Measurements from ENCODE around the gene SLC7A8. TPM values are rescaled to one million over a fixed set of nuclear protein-coding genes. Genes with fewer than 3 reads are reported as not detected.

Gene SLC7A8
- total RNA-seq, 1 donor from 2014 or later, result 98.5 TPM

DNA sequence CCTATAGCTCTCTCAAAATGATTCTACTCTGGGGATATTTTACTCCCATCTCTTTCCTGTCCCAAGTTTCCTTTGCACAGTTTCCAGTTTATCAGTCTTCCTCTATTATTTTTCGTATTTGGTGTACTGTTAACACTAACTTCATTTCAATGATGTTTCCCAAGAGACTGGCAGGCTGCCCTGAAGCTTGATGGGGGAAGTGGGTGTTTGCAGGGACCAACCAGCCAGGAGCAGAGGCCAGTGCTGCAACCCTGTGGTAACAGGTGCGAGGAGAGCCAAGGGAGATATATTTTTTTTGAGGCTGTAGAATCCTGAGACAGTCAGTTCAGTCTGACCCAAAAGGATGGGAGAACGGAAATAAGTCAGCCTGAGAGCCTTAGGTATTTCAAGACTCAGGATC lies 52.6 kb downstream of the SLC7A8 start:
- no peak for DNase-seq (ENCODE audit: low spot score)

DNA sequence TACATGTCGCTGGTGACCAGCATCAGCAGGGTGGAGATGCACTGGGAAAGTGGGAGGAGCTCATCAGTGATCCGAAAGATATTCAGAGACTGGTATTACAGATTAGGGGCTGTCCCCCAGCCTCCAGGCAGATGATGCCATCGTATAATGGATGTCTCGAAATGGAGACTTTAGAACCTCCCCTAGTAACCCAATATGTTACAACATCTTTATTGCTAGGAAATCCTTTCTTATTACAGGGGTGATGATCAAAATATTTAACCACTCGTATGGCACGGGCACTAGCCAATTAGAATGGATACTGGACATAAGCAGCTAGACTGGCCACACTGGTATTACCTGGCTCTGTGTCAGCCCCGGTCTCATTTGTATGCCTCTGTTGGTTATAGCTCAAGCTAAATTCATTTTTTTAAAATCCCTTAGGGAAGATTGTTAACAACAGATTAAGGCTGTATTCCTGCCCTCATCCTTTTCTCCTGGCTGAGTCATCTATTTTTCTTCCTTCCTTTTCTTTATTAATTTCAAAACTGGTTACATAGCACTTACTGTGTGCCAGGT lies 53.6 kb downstream of the SLC7A8 start:
- DNase-seq (ENCODE audit: low spot score), result no peak

DNA sequence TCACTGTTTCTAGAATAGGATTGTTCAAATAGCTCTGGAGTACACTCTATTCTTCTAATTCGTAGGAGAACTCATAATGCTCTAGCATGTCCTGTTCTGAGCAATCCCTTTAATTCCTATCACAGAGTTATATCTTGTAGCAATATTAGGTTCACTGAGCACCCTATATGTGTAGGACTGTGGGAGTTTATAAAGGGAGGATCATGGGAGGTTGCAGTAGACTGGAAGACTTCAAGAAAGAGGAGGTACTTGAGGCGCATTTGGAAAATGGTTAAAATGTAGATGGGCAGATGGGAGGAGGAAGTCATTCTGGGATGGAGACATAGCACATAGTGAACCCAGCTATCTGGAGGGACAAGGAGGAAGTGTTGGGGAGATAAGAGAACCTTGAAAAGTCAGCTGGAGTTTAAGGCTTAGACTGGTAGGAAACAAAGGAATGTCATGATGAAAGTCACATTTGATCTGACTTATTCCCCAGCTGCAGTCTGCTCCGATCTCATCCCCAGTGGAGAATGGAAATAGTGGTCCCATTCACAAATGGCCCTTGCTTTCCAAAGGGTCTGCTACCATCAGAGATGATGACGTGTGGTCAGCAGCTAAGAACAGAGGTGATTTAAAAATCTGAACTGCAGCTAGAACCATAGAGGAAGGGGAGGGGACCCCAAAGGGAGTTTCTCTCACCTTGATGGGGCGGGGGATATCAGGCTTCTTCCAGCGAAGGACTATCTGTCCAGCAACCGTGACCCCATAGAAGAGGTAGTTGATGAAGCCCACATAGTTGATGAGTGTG lies 54.3 kb downstream of the SLC7A8 start:
- no peak for DNase-seq (ENCODE audit: low spot score)

DNA sequence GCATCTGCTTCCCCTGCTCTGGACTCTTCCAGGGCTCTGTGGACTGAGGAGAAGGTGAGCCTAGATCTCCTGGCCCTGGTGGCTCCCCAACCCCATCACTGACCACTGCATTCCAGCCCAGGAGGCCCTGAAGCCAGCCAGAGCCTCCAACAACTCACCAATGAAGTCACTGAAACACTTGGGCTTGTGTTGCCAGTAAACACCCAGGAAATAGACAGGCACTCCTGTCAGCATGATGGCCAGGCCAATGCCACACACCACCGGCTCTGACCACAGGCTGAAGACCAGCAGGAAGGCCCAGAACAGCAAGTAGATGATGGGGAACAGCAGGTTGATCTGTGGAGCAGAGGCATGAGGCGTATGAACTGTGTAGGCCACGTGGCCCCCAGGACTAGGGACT lies 55.6 kb downstream of the SLC7A8 start:
- DNase-seq (ENCODE audit: low spot score), result no peak

DNA sequence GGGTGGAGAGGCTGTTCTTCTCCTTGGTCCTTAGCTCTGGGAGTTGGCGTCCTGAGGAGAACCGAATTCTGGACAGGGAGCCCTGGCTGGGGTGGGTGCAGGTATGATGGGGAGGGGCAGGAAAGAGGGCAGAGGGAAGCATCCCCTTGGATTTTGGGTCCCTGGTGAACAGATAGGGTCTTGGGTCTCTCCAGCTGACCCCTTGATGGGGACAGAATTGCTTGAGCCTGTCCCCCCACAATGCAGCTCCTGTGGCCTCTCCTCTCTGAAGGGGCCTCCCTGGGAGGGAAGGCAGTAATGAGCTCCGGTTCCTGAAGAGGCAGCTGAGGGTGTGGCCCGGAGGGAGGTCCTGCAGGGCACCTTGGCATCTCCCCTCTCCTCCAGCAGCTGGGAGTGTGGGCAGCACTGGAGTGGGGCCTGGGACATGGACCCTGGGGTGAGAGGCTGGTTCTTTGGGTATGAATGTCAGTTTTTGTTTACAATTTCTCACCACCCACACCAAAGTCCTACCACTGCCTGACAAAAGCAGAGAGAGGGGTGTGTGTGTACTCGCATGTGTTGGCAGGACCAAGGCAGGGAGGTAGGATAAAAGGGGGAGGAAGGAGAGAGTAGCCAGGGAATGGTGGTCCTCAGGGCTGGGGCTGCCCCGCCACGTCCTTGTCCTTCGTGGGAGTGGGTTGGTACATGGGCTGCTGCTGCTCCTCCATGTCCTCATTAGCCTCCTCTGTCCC lies 56.7 kb downstream of the SLC7A8 start:
- DNase-seq (ENCODE audit: low spot score), result no peak

DNA sequence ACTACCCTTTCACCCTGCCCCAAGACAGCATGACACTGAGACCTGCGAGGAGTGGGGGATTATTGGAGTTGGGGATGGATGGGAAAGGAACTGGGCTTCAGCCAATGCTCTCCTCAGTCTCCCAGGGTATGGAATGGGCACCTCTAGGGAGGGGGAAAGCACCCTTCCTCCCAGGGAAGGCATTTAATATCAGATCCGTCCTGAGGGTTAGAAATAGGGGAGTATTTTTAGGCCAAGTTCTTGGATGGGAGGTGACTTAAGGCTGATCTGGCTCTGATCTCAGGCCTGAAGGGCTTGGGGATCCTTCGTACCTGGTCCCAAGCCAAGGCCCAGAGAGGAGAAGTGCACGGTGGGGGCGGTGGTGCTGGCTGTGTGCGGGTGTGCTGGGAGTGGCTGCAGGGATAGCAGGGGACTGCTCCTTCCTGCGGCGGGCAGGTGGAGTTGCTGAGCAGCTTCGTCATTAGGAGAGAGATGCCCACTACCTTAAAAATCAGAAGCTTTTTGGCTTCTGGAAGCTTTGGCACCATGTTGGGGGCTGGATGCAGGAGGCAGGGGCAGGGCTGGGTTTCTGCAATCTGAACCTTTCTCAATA lies 57.4 kb downstream of the SLC7A8 start:
- DNase-seq (ENCODE audit: low spot score), result no peak

DNA sequence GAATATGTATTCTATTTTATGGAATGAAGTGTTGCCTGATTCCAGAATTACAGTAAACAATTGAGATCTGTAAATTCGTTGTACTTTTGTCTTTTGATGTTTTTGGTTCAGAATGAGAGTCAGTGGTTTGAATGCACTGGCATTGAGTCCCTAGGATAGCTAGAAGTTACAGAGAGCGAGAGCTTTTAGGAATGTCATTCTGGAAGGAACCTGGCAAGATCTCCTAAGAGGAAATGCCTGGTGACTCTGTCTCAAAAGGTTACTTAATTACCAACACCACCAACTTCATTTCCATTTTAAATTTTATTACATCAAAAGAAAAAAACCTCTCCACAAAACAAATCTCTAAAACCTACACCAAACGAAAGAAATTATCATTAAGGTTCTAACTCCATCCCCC lies 58.4 kb downstream of the SLC7A8 start:
- no peak for DNase-seq (ENCODE audit: low spot score)

DNA sequence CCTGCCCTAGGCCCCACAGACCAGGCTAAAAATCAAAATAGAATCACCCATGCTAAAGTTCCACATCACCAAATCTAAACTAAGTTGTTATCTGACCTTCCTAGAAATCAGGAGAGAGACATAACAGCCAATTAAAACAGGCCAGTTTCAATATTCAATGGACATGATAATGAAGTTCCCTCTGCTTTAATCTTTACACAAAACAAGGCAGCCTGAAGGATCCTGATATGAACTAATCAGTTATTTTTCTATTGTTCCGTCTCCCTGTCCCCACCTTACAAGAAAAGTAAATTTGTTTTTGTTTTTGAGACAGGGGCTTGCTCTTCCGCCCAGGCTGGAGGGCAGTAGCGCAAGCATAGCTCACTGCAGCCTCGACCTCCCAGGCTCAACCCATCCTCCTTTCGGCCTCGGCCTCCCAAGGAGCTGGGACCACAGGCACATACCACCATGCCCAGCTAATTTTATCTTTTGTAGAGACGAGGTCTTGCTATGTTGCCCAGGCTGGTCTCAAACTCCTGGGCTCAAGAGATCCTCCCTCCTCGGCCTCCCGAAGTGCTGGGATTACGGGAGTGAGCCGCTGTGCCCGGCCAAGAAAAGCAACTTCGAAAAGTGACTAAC lies 59.0 kb downstream of the SLC7A8 start:
- DNase-seq (ENCODE audit: low spot score), result no peak

DNA sequence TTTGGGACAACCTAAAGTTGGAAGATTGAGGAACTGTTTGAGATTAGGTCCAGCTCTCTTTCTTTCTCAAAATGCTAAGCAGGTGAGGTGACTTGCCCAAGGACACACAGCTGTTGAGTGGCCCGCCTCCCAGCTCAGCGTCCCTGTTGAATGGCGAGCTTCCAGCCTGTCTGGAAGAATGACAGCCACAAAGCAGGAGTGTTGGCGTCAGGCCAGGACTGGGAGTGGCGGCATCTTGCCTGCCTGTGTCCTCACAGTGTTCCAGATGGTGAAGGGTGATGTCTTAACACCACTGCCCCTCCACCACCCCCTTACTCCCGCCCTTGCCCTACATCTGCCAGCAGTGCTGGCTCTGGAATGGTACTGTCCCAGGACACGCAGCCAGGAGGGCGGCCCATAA lies 60.0 kb downstream of the SLC7A8 start:
- DNase-seq (ENCODE audit: low spot score), result peak; percentile 46

DNA sequence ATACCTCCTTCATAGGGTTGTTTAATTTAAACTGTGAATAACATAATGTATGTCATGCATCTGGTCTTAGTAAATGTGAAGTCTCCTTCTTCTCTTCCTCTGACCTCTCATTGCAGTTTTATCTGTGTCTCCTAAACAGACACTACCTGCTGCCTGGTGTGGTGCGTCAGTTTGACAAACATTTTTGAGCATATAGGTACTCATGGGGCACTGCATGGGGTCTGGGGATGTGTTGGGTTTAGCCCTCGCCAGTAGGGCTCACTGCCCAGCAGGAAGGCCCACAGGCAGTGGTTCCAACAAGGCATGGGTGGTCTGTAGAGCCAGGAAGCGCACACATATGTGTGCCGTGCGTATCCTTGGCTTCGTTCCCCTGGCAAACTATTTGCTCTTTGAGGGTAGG lies 61.4 kb downstream of the SLC7A8 start:
- no peak for DNase-seq (ENCODE audit: low spot score)

DNA sequence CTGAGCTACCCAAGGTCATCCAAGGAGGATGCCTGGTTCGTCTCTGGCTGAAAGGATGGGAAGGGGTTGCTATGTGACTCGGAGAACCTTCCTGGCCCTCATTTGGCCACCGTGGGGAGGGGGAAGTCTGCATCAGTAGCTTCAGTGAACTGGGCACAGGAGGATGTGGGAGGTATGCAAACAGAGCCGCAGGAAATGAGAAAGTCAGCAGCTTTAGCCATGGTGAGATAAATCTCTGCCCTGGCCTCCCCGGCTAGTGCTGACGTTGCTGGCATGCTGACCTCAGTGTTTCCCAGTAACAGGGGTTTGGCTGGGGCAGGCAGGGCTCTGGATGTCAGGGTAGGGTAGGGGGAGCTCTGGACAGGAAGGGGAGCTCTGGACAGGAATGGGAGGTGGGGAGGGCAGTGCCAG lies 62.1 kb downstream of the SLC7A8 start:
- DNase-seq (ENCODE audit: low spot score), result peak; percentile 35

DNA sequence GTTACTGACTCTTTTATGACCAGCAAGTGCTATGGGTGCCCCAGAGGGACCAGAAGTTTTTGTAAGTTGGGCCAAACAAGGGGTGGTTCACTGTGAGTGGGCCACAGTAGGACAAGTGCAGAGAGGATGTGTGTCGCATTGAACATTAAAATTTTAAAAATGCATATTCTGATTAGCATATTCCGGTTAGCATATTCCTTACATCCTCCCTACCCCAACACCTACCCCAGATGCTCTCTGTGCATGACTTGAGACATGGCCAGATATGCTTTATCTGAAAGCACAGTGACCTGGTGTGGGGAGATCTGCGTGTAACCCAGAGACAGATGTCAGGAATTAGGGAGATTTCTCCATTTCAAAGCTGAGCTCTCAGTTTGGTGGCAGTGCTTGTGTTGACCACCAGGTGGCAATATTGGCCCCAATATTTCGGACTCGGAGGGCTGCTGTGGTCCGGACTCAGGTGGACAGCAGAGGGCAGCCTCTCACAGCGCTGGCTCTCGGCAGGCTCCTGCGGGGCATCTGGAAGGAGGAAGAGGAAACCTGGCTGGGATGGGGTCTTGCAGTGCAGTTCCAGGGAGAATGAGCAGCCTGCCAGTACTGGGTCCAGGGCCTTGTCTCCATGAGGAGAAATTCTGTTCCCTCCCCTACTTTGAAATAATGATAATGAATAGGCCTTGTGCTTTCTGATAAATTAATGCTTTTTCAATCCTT lies 62.8 kb downstream of the SLC7A8 start:
- DNase-seq (ENCODE audit: low spot score), result peak; percentile 91

DNA sequence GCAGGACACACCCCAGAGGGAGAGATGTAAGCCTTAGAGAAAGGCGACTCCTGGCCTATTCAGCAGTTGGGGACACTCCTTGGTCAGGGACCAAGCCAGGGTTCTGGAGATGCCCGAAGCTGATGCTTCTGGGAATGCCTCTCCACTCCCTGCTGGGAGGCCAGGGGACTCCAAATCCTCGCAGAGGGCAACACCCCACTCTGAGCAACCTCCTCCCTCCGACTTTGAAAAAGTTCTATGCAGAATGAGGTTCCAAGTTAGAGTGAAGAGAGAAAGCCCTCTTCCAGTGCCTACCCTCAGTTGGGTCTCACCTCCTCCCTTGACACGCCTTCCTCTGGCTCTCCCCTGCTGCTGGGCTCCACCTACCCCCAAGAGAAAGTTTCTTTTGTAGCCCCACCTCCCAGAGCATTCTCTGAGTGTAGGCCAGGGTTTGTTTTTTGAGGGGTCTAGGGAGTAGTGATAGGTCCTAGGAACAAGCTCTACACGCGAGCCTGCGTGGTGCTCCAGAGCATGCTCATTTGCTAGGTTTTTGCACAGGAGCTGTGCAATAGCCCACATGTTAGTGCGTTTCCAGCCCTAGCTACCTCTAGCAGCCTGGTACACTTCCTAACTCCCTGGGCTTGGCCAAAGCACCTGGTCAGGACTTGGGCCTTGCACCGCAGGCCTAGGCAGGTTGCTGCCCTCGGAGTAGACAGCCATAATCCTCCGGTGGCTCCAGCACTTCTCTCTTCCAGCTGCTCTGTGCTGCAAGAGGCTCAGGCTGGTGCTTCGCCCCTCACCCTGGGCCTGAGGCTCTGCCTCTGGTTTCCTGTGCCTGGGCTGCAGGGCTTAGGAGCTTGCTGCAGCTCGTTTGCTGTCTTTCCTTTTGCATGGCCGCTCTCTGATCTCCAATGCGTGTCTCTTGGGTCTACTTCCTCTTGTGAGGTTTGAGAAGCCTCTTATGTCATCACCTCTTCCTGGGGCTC lies 63.8 kb downstream of the SLC7A8 start:
- no peak for DNase-seq (ENCODE audit: low spot score)

DNA sequence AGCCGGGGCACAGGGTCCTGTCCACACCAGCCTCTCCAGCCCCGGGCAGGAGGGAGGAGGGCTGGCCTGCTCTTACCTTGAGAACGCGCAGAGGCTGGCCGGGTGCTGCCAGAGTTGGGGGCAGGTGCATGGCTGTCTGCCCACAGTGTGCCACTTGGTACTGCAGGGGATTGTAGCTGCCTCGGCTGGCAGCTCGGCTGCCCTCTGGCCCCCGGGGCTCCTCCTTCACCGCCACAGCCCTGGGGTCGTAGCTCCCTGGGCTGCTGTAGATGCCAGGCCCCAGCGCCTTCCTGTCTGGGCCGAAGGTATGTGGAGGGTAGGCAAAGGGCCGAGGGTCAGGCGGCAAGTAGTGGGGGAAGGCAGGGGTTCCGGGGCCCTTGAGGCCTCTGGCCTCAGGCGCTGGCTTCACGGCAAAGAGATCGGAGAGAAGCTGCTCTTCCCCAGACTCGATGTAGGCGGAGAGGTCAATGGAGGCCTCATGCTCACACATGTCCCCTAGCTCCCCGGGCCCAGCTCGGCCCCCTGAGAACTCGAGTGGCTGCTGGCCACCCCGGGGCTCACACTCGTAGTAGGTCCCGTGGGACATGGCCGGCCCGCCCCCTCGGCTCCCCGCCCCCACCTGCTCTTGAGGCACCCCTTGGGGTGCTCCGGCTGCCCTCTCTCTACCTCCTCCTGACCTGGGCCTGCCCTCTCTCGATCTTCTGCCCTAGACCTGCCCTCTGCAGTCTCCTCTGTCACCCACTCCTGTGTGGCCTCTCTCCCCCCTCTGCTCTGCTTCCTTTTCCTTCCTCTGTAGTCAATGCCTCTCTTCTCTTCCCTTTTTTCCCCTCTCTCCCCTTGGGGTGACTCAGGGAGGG lies 64.7 kb downstream of the SLC7A8 start, which contains the start of gene CEBPE:
Gene CEBPE, minus strand, starts transcription at position 750 of the 857 bp plus-strand sequence. Its CDS starts 164 bp downstream, at position 586.
- DNase-seq (ENCODE audit: low spot score), result no peak

DNA sequence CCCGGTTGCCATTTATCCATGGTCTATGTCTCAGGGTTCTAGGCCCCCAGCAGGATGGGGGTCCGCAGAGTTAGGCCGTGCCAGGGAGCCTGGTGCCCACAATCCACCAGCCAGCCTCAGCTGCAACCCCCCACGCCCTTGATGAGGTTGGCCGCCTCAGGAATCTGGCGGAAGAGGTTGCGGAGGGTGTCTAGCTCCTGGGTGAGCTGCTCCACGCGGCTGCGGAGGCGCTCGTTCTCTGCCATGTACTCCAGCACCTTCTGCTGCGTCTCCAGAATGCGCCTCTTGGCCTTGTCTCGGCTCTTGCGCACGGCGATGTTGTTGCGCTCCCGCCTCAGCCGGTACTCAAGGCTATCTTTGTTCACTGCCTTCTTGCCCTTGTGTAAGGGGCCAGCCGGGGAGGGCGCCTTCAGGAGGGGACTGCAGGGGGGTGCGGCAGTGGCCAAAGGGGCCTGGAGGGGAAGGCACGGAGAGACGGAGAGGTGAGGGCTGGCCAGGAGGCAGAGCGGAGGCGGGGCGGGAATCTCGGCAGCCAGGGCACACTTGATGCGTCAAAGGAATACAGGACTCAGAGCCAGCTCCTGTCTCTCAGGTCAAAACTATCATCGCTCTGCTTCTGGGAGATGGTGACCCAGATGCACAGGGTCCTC lies 66.0 kb downstream of the SLC7A8 start:
- DNase-seq (ENCODE audit: low spot score), result no peak

DNA sequence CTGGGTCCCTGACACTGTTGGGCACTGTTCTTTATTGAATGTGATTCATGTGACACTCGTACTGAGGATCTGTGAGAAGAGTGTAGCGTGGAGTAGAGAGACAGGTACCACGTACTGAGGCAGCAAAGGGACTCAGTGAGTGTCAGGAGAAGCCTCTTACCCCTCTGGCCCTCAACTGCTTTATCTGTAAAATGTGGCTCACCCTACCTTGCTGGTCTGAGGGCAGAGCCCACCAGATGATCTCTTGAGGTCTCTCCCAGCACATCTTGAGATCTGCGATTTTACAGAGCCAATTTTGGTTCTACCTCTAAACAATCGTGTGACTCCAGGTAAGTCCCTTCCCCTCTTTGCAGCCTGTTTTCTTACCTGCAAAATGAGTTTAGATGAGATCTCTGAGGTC lies 67.5 kb downstream of the SLC7A8 start:
- DNase-seq (ENCODE audit: low spot score), result no peak

DNA sequence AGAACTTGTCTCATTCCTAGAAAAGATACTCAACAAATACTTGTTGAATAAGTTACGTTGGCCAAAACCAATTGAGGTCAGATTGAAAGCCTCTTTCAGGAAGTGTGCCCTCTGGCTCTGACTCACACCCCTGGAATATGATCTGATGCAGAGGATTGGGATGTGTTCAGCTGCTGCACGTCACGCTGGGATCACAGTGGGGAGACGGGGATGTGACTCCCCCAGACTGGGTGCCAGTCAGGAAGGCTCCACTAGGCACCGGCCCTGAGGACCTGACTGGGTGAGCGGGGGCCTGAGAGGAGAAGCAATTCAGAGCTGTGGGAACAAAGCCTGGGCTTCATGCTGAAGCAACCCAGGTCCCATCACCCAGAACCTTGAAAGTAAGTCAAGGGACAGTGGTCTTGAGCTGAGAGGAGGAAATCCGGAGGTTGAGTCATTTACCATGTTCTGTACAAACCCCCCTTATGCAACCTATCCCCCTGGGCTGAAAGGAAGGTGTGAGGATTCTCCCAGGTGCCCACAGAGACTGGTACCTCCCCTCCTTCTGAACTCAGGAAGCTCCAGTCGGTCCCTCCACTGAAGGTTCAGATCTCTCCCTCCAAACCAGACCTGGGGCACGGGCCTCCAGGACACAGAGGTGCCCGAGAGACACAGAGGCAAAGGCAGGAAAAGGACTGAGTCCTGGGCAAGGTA lies 68.3 kb downstream of the SLC7A8 start:
- DNase-seq (ENCODE audit: low spot score), result no peak

DNA sequence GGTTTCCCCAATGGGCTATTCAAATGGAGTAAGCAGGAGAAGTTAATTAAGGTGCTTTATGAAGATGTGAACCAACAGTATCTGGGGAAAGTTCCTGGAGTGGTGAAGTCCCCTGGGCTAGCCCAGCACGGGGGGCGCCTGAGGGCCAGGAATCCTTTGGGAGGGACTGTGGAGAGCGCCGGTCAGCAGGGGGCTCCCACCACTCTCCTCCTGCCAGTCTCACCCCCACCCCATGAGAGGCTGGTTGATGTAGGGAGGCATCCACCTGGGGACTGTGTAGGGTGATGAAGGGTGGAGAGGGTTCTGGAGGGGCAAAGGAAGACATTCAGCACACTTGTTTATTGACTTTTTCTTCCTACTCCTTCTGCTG lies 68.8 kb downstream of the SLC7A8 start:
- no peak for DNase-seq (ENCODE audit: low spot score)

All from mucosa of gallbladder (tissue), 1 donor.